ENCODE results near the gene USH1G.

DNA sequence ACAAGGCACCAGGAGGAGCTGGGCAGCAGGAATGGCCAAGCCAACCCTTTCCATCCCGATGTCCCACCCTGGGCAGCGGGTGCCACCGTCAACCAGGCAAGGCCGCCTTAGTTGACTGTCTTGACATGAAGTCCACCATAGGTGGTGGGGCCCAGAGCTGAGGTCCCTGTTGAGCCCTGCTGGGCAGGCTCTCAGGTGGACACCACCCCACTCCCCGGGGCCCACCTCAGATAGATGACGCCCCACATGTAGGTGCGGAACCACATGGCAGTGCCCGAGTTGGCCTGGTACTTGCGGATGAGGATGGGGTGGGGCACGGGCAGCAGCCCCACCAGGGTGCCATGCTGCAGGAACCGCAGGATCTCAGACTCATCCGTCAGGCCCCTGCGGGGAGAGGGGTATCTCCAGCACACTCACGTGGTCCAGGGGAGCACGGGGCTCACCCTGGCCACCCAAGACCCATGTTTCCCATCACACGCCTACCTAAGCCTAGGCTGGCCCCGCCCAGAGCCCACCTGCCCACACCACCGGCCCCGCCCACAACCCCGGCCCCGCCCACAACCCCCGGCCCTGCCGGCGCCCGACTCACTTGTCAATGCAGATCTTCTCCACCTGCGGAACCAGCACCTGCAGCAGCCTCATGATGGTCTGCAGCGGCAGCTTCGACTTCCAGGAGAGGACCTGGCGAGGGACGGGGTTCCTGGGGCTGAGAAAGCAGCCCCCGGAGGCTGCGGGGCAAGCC lies 28.8 kb upstream of the USH1G start:
- TF ChIP-seq, protein P1, sequence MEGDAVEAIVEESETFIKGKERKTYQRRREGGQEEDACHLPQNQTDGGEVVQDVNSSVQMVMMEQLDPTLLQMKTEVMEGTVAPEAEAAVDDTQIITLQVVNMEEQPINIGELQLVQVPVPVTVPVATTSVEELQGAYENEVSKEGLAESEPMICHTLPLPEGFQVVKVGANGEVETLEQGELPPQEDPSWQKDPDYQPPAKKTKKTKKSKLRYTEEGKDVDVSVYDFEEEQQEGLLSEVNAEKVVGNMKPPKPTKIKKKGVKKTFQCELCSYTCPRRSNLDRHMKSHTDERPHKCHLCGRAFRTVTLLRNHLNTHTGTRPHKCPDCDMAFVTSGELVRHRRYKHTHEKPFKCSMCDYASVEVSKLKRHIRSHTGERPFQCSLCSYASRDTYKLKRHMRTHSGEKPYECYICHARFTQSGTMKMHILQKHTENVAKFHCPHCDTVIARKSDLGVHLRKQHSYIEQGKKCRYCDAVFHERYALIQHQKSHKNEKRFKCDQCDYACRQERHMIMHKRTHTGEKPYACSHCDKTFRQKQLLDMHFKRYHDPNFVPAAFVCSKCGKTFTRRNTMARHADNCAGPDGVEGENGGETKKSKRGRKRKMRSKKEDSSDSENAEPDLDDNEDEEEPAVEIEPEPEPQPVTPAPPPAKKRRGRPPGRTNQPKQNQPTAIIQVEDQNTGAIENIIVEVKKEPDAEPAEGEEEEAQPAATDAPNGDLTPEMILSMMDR (IDR thresholded peaks at IDR 0.05; ENCODE audit: poor library complexity, severe bottlenecking), result no peak
- TF ChIP-seq, protein P2, sequence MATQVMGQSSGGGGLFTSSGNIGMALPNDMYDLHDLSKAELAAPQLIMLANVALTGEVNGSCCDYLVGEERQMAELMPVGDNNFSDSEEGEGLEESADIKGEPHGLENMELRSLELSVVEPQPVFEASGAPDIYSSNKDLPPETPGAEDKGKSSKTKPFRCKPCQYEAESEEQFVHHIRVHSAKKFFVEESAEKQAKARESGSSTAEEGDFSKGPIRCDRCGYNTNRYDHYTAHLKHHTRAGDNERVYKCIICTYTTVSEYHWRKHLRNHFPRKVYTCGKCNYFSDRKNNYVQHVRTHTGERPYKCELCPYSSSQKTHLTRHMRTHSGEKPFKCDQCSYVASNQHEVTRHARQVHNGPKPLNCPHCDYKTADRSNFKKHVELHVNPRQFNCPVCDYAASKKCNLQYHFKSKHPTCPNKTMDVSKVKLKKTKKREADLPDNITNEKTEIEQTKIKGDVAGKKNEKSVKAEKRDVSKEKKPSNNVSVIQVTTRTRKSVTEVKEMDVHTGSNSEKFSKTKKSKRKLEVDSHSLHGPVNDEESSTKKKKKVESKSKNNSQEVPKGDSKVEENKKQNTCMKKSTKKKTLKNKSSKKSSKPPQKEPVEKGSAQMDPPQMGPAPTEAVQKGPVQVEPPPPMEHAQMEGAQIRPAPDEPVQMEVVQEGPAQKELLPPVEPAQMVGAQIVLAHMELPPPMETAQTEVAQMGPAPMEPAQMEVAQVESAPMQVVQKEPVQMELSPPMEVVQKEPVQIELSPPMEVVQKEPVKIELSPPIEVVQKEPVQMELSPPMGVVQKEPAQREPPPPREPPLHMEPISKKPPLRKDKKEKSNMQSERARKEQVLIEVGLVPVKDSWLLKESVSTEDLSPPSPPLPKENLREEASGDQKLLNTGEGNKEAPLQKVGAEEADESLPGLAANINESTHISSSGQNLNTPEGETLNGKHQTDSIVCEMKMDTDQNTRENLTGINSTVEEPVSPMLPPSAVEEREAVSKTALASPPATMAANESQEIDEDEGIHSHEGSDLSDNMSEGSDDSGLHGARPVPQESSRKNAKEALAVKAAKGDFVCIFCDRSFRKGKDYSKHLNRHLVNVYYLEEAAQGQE (IDR thresholded peaks at IDR 0.05; ENCODE audit: borderline replicate concordance), result no peak
- no peak for TF ChIP-seq MXI1 (conservative IDR thresholded peaks at IDR 0.05; ENCODE audit: poor library complexity, severe bottlenecking)

All from neural cell (in vitro differentiated cells).